ENCODE data around the gene FAM237B. TPM values are rescaled to one million over a fixed set of nuclear protein-coding genes. Genes with fewer than 3 reads are reported as not detected.
A peak's percentile ranks its signal among the peaks of the same experiment; 100 is the strongest.

Gene FAM237B
- total and polyA plus RNA-seq, 2 of the 13 experiments (the other 11 are each of a cell fraction or from before 2014, with no cell fraction given): not detected

DNA sequence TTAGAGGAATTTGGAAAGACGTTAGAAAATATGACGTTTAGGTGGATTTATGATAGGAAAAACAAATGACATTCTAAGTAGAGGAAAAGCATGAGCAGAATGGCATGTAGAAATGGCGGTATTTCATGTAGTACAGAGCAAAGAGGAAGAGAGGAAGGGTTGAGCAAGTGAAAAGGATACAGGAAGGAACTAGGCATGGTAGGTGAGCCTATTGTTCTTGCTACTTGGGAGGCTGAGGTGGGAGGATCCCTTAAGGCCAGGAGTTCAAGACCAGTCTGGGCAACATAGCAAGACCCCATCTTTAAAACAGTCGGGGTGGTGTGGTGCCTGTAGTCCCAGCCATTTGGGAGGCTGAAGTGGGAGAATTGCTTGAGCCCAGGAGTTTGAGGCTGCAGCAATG, 26.7 kb upstream of the FAM237B start:
- DNase-seq (ENCODE audit: low spot score): no peak
- ATAC-seq: no peak
- no TSS peak for BruUV-seq (replicated peaks)
- in situ Hi-C loops (cut with HindIII; ENCODE audit: extremely low pct_ligation_motif_present, low pct_unique_long_range_greater_than_20kb) (loop anchor here (5.0 kb wide), 1 partner anchor 60 kb away; no protein-coding TSS in a partner anchor), intact Hi-C loops (cut with micrococcal nuclease; ENCODE audit: unreplicated experiment) (loop anchor here (2.0 to 5.0 kb wide), 3 partner anchors 80 to 195 kb away; partner anchors contain the start of genes STEAP1 and STEAP2)
- H3K27me3 ChIP-seq (ENCODE audit: control insufficient read depth in 1 of 2, insufficient read depth in 2 of 2, low read length in 2 of 2): no peaks in the 10 kb centered on the region; a peak in 1 of 5 replicates
- WGBS (ENCODE audit: low lambda C conversion rate): 65% methylated on average over 4 of the region's 4 CpGs
- peak overlapping the region; percentile 71 for H3K4me2 ChIP-seq (ENCODE audit: low read depth, low read length)
- H2AFZ ChIP-seq (ENCODE audit: low read length): no peak overlapping the region
- TF ChIP-seq, protein P1, sequence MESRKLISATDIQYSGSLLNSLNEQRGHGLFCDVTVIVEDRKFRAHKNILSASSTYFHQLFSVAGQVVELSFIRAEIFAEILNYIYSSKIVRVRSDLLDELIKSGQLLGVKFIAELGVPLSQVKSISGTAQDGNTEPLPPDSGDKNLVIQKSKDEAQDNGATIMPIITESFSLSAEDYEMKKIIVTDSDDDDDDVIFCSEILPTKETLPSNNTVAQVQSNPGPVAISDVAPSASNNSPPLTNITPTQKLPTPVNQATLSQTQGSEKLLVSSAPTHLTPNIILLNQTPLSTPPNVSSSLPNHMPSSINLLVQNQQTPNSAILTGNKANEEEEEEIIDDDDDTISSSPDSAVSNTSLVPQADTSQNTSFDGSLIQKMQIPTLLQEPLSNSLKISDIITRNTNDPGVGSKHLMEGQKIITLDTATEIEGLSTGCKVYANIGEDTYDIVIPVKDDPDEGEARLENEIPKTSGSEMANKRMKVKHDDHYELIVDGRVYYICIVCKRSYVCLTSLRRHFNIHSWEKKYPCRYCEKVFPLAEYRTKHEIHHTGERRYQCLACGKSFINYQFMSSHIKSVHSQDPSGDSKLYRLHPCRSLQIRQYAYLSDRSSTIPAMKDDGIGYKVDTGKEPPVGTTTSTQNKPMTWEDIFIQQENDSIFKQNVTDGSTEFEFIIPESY (CRISPR knock-in tag; IDR thresholded peaks at IDR 0.05): 0 out of 2 replicates have a peak, but pooled peaks have one; percentile 14
- TF ChIP-seq ZMYM3 (CRISPR knock-in tag; IDR thresholded peaks at IDR 0.05): peak; percentile 22; the same call in 1 of the 2 replicates
- TF ChIP-seq SMAD1 (CRISPR knock-in tag; IDR thresholded peaks at IDR 0.05; ENCODE audit: borderline replicate concordance, low read depth): no peak
- peak; percentile 87 for TF ChIP-seq ZNF121 (CRISPR knock-in tag; IDR thresholded peaks at IDR 0.05)
- TF ChIP-seq, protein P2, sequence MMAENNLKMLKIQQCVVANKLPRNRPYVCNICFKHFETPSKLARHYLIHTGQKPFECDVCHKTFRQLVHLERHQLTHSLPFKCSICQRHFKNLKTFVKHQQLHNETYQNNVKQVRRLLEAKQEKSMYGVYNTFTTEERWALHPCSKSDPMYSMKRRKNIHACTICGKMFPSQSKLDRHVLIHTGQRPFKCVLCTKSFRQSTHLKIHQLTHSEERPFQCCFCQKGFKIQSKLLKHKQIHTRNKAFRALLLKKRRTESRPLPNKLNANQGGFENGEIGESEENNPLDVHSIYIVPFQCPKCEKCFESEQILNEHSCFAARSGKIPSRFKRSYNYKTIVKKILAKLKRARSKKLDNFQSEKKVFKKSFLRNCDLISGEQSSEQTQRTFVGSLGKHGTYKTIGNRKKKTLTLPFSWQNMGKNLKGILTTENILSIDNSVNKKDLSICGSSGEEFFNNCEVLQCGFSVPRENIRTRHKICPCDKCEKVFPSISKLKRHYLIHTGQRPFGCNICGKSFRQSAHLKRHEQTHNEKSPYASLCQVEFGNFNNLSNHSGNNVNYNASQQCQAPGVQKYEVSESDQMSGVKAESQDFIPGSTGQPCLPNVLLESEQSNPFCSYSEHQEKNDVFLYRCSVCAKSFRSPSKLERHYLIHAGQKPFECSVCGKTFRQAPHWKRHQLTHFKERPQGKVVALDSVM (CRISPR knock-in tag; IDR thresholded peaks at IDR 0.05): peak; percentile 32; the same call in 1 of the 2 replicates
- no peak for TF ChIP-seq CREM (IDR thresholded peaks at IDR 0.05)
- TF ChIP-seq CREM (CRISPR knock-in tag; IDR thresholded peaks at IDR 0.05): no peak
- TF ChIP-seq, protein P3, sequence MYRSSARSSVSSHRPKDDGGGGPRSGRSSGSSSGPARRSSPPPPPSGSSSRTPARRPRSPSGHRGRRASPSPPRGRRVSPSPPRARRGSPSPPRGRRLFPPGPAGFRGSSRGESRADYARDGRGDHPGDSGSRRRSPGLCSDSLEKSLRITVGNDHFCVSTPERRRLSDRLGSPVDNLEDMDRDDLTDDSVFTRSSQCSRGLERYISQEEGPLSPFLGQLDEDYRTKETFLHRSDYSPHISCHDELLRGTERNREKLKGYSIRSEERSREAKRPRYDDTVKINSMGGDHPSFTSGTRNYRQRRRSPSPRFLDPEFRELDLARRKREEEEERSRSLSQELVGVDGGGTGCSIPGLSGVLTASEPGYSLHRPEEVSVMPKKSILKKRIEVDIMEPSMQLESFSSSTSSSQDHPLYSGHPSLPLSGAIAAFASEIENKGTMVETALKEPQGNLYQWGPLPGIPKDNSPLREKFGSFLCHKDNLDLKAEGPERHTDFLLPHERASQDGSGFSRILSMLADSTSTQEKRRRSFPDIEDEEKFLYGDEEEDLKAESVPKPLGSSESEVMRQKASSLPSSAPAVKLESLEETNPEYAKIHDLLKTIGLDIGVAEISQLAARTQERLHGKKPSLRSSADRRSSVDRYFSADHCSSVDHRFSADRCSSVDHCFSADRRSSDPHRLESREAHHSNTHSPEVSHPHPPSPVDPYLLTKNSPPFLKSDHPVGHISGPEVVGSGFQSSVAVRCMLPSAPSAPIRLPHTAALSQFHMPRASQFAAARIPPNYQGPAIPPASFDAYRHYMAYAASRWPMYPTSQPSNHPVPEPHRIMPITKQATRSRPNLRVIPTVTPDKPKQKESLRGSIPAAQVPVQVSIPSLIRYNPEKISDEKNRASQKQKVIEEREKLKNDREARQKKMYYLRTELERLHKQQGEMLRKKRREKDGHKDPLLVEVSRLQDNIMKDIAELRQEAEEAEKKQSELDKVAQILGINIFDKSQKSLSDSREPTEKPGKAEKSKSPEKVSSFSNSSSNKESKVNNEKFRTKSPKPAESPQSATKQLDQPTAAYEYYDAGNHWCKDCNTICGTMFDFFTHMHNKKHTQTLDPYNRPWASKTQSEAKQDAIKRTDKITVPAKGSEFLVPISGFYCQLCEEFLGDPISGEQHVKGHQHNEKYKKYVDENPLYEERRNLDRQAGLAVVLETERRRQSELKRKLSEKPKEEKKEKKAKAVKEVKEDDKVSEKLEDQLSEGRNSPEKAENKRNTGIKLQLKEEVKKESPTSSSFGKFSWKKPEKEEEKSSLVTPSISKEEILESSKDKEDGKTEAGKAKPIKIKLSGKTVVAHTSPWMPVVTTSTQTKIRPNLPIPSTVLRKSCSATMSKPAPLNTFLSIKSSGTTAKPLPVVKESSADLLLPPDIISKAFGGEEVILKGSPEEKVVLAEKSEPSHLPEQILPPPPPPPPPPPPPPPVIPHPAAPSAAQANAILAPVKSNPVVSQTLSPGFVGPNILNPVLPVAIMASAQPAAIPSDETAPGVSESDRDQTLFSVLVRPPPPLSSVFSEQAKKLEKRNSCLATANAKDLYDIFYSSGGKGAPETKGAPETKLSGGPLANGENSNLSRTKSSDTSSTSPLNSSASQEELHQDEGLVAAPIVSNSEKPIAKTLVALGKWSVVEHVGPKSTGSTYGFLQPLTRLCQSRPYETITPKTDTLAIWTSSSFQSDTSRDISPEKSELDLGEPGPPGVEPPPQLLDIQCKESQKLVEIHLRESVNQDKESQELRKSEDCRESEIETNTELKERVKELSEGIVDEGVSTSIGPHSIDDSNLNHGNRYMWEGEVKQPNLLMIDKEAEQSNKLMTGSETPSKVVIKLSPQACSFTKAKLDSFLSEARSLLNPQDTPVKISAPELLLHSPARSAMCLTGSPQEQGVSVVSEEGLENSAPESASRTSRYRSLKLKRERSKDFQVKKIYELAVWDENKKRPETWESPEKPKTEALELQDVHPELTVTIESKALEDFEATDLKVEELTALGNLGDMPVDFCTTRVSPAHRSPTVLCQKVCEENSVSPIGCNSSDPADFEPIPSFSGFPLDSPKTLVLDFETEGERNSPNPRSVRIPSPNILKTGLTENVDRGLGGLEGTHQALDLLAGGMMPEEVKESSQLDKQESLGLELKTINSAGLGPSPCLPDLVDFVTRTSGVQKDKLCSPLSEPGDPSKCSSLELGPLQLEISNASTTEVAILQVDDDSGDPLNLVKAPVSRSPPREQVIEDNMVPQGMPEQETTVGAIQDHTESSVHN (CRISPR knock-in tag; IDR thresholded peaks at IDR 0.05): no peak
- ChIA-PET POLR2A (no interaction called here), CTCF (ENCODE audit: low intra/inter-chr PET ratio, low total read pairs) (no interaction called here)
- peaks cover 33% of the 10 kb centered on the region for H3K4me1 ChIP-seq (ENCODE audit: insufficient read depth, low read length)
- peaks cover 47% of the 10 kb centered on the region for H3K79me2 ChIP-seq (ENCODE audit: insufficient read depth, low read length)
- H3K9ac ChIP-seq (ENCODE audit: insufficient read depth, low read depth, low read length): no peak overlapping the region
- no peaks in the 10 kb centered on the region for H3K9me3 ChIP-seq (ENCODE audit: low read length)
- no peaks in the 10 kb centered on the region for H4K20me1 ChIP-seq (ENCODE audit: insufficient read depth, low read length)
- no peak for FAIRE-seq
- H3K4me3 ChIP-seq (replicated peaks in 1 of 3; ENCODE audit: insufficient read depth in 1 of 3, low read depth in 2 of 3, low read length in 3 of 3): peak overlapping the region; percentile 82 to 97 (median 89)
- peak overlapping the region; percentile 97 for H3K27ac ChIP-seq (ENCODE audit: extremely low read length, insufficient read depth, low read length)
- no peaks in the 10 kb centered on the region for H3K36me3 ChIP-seq (replicated peaks in 1 of 2; ENCODE audit: control insufficient read depth in 1 of 2, insufficient read depth in 2 of 2, low read length in 2 of 2)
